Measurements from ENCODE around the gene HOXB5. TPM values are rescaled to one million over a fixed set of nuclear protein-coding genes. Genes with fewer than 3 reads are reported as not detected.

The HOXB5 gene
- total and polyA plus RNA-seq, 2 donors (not counting 1 experiment from before 2014, with no cell fraction given), result not detected

DNA sequence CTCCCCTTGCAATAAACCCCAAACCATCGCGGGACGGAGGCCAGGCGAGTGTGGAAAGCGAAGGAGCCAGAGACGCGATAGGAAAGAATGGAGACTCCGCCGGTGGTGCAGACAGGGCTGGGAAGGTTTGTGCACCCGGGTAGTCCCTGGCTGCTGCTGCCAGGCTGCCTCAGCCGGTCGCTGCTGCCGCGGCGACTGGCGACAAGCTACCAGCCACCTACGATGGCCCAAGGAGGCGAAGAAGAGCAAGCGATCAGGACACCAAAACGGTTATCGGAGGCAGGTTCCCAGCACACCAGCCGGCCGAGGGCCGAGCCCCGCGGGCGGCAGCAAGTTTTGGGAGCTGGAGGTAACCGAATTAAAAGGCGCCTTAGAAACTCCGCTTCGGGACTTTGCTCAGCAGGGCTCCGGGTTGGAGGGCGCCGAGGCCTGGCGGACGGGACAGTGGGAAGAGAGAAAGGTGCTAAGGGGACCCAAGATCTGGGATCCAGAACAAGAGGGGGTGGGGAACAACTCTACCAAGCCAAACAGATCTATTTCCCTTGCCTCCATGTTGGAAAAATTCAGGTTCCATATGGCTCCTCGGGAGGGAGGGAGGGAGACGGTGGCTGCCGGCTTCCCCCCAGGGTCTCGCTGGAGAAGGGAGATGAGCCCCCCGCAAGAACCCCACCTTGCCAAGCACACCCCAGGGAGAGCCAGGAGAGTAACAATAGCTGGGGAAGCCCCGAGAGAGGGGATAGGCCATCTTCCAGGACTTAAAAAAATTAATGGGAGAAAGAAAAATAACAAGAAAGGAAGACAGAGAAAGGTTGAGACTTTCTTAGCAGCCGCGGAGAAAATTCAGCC lies 38.9 kb downstream of the HOXB5 start:
- Histone ChIP-seq H3K36me3 (replicated peaks in 1 of 2; ENCODE audit: control extremely low read depth in 1 of 2, control insufficient read depth in 1 of 2, extremely low read depth in 1 of 2, insufficient read depth in 2 of 2, low read length in 1 of 2) (no peaks in the 10 kb centered on the region), H3K4me1 (ENCODE audit: control insufficient read depth in 2 of 2, insufficient read depth in 2 of 2, low read length in 2 of 2) (peaks cover 0 to 4% of the 10 kb centered on the region in 2 donors), H3K79me2 (ENCODE audit: control insufficient read depth, insufficient read depth, low read length) (no peaks in the 10 kb centered on the region), H3K9me3 (ENCODE audit: control extremely low read depth in 1 of 3, control insufficient read depth in 2 of 3, insufficient read depth in 1 of 3, low read length in 2 of 3) (peaks cover 0 to 8% (median 0%) of the 10 kb centered on the region in 3 donors), H3K4me3 (ENCODE audit: control extremely low read depth in 1 of 5, extremely low read depth in 1 of 5, insufficient read depth in 1 of 5, low read depth in 2 of 5, low read length in 4 of 5) (no peak overlapping the region), H3K27me3 (replicated peaks in 1 of 4; ENCODE audit: control extremely low read depth in 1 of 4, control insufficient read depth in 3 of 4, insufficient read depth in 4 of 4, low read length in 3 of 4) (peaks cover 0 to 31% (median 10%) of the 10 kb centered on the region in 4 experiments), H3K27ac (ENCODE audit: low read length in 2 of 2) (no peak overlapping the region), H3K9ac (ENCODE audit: low read length) (no peak overlapping the region), H3K4me2 (replicated peaks; ENCODE audit: low read depth, low read length, poor library complexity, severe bottlenecking) (no peak overlapping the region), H2AFZ (ENCODE audit: insufficient read depth, low read depth, low read length, poor library complexity, severe bottlenecking) (no peak overlapping the region), H4K20me1 (ENCODE audit: control insufficient read depth, insufficient read depth, low read length, poor library complexity, severe bottlenecking) (no peaks in the 10 kb centered on the region)
- CTCF ChIA-PET, result interaction anchor here (0.5 kb wide), 1 partner anchor 33 kb away, joined by 4 read pairs; no protein-coding TSS in a partner anchor
- Mint-ChIP-seq H3K27me3 (peaks cover 39% of the 10 kb centered on the region), H3K27ac (no peak overlapping the region), H3K4me1 (peaks cover 4% of the 10 kb centered on the region), H3K4me3 (no peak overlapping the region), H3K9me3 (ENCODE audit: insufficient read depth) (no peaks in the 10 kb centered on the region)
- DNase-seq (no peak), ATAC-seq (ENCODE audit: low read depth) (no peak)
- WGBS (ENCODE audit: insufficient coverage), result 88% methylated on average over 35 of the region's 44 CpGs
- no peak for TF ChIP-seq EZH2 (IDR thresholded peaks at IDR 0.05; ENCODE audit: borderline replicate concordance, insufficient read depth, low read depth, low read length, poor library complexity, severe bottlenecking)
- TF ChIP-seq, protein P1, sequence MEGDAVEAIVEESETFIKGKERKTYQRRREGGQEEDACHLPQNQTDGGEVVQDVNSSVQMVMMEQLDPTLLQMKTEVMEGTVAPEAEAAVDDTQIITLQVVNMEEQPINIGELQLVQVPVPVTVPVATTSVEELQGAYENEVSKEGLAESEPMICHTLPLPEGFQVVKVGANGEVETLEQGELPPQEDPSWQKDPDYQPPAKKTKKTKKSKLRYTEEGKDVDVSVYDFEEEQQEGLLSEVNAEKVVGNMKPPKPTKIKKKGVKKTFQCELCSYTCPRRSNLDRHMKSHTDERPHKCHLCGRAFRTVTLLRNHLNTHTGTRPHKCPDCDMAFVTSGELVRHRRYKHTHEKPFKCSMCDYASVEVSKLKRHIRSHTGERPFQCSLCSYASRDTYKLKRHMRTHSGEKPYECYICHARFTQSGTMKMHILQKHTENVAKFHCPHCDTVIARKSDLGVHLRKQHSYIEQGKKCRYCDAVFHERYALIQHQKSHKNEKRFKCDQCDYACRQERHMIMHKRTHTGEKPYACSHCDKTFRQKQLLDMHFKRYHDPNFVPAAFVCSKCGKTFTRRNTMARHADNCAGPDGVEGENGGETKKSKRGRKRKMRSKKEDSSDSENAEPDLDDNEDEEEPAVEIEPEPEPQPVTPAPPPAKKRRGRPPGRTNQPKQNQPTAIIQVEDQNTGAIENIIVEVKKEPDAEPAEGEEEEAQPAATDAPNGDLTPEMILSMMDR (IDR thresholded peaks at IDR 0.05), result no peak
- POLR2A ChIA-PET, result no interaction called here
- intact Hi-C loops (cut with micrococcal nuclease), result no loop called here

DNA sequence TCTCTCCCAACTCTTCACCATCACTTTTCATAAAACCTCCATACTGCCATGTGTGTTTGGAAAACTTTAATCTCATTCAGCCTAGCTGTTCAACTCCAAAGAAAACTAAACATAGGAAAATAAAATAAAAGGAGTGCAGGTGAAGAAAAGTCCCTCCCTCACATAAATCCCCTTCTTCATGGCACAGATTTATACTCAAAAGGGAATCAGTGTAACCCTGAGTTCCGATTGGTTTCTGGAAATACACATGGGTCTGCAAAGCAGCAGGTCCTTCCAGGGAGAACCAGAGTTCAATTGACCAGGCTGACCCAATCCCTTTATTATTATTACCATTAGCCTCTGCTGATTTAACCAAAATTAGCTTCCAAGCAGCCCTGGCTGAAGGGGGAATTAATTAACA lies 39.8 kb downstream of the HOXB5 start:
- intact Hi-C loops (cut with micrococcal nuclease), result no loop called here
- H3K4me1 ChIP-seq (ENCODE audit: control insufficient read depth in 2 of 2, insufficient read depth in 2 of 2, low read length in 2 of 2), result peaks cover 0 to 4% of the 10 kb centered on the region in 2 donors
- Mint-ChIP-seq H3K27ac (no peak overlapping the region), H3K9me3 (ENCODE audit: insufficient read depth) (no peaks in the 10 kb centered on the region), H3K27me3 (peaks cover 34% of the 10 kb centered on the region), H3K4me3 (no peak overlapping the region), H3K4me1 (peaks cover 4% of the 10 kb centered on the region)
- ATAC-seq (ENCODE audit: low read depth) (no peak), DNase-seq (no peak)
- no peaks in the 10 kb centered on the region for H4K20me1 ChIP-seq (ENCODE audit: control insufficient read depth, insufficient read depth, low read length, poor library complexity, severe bottlenecking)
- H3K9ac ChIP-seq (ENCODE audit: low read length), result no peak overlapping the region
- TF ChIP-seq EZH2 (IDR thresholded peaks at IDR 0.05; ENCODE audit: borderline replicate concordance, insufficient read depth, low read depth, low read length, poor library complexity, severe bottlenecking), result no peak
- TF ChIP-seq, protein P1 (IDR thresholded peaks at IDR 0.05), result no peak
- H3K27ac ChIP-seq (ENCODE audit: low read length in 2 of 2), result no peak overlapping the region
- H3K79me2 ChIP-seq (ENCODE audit: control insufficient read depth, insufficient read depth, low read length), result no peaks in the 10 kb centered on the region
- H3K4me3 ChIP-seq (ENCODE audit: control extremely low read depth in 1 of 5, extremely low read depth in 1 of 5, insufficient read depth in 1 of 5, low read depth in 2 of 5, low read length in 4 of 5), result no peak overlapping the region
- H3K9me3 ChIP-seq (ENCODE audit: control extremely low read depth in 1 of 3, control insufficient read depth in 2 of 3, insufficient read depth in 1 of 3, low read length in 2 of 3), result peaks cover 0 to 8% (median 0%) of the 10 kb centered on the region in 3 donors
- no peaks in the 10 kb centered on the region for H3K36me3 ChIP-seq (replicated peaks in 1 of 2; ENCODE audit: control extremely low read depth in 1 of 2, control insufficient read depth in 1 of 2, extremely low read depth in 1 of 2, insufficient read depth in 2 of 2, low read length in 1 of 2)
- ChIA-PET CTCF (interaction anchor here (0.5 kb wide), 1 partner anchor 32 kb away, joined by 4 read pairs; no protein-coding TSS in a partner anchor), POLR2A (no interaction called here)
- H3K4me2 ChIP-seq (replicated peaks; ENCODE audit: low read depth, low read length, poor library complexity, severe bottlenecking), result no peak overlapping the region
- WGBS (ENCODE audit: insufficient coverage), result 100% methylated on average over 1 of the region's 1 CpG
- no peak overlapping the region for H2AFZ ChIP-seq (ENCODE audit: insufficient read depth, low read depth, low read length, poor library complexity, severe bottlenecking)
- peaks cover 0 to 31% (median 10%) of the 10 kb centered on the region in 4 experiments for H3K27me3 ChIP-seq (replicated peaks in 1 of 4; ENCODE audit: control extremely low read depth in 1 of 4, control insufficient read depth in 3 of 4, insufficient read depth in 4 of 4, low read length in 3 of 4)
